ENCODE measurements around the gene TUBGCP3. TPM values are rescaled to one million over a fixed set of nuclear protein-coding genes. Genes with fewer than 3 reads are reported as not detected.

Gene TUBGCP3
- total RNA-seq, 1 experiment from 2014 or later, result 47.4 TPM

DNA sequence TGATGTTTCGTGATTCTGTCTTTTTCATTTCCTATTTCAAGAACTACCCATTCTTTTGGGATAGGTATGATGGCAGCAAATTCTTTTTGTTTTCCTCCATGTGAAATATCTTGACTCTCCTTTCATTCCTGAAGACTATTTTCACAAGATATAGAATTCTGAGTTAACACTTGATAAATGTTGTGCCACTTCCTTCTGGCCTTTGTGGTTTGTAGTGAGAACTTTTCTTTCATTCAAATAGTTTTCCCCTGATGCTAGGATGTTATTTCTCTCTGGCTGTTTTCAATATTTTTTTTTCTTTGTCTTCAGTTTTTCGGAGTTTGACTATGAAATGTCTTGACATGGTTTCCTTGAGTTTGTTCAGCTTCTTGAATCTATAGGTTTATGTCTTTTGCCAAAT, 8.3 kb upstream of the TUBGCP3 start:
- Histone ChIP-seq H3K79me2 (ENCODE audit: low read depth) (no peaks in the 10 kb centered on the region), H2AFZ (no peak overlapping the region), H3K4me2 (no peak overlapping the region), H3K4me3 (no peak overlapping the region), H3K27me3 (ENCODE audit: insufficient read depth, low read depth) (peaks cover 37% of the 10 kb centered on the region), H3F3A (ENCODE audit: insufficient read depth, low read depth) (no peaks in the 10 kb centered on the region), H3K27ac (no peak overlapping the region), H3K4me1 (replicated peaks; ENCODE audit: insufficient read depth) (no peaks in the 10 kb centered on the region), H3K36me3 (ENCODE audit: low read depth) (no peaks in the 10 kb centered on the region), H3K9me3 (ENCODE audit: insufficient read depth, low read depth) (no peaks in the 10 kb centered on the region), H4K20me1 (ENCODE audit: insufficient read depth) (no peaks in the 10 kb centered on the region), H3K9me2 (ENCODE audit: insufficient read depth) (no peaks in the 10 kb centered on the region)
- intact Hi-C loops (cut with micrococcal nuclease; ENCODE audit: unreplicated experiment), result no loop called here
- ChIA-PET POLR2A (ENCODE audit: unreplicated experiment) (no interaction called here), CTCF (no interaction called here)
- no peak for TF ChIP-seq EZH2 (IDR thresholded peaks at IDR 0.05; ENCODE audit: low read depth)
- TF ChIP-seq CTCF (conservative IDR thresholded peaks at IDR 0.05), result no peak
- no TSS peak for BruUV-seq (replicated peaks)
- no peak for DNase-seq

GRCh38 chr13:112592647-112593046, 4.7 kb upstream of the TUBGCP3 start:
- Histone ChIP-seq H3K4me1 (replicated peaks; ENCODE audit: insufficient read depth) (peaks cover 8% of the 10 kb centered on the region), H3K79me2 (ENCODE audit: low read depth) (peaks cover 9% of the 10 kb centered on the region; the same call in 1 of the 2 replicates), H3K9me3 (ENCODE audit: insufficient read depth, low read depth) (no peaks in the 10 kb centered on the region), H3K27me3 (ENCODE audit: insufficient read depth, low read depth) (peaks cover 28% of the 10 kb centered on the region), H2AFZ (no peak overlapping the region), H3K36me3 (ENCODE audit: low read depth) (no peaks in the 10 kb centered on the region), H3F3A (ENCODE audit: insufficient read depth, low read depth) (peaks cover 10% of the 10 kb centered on the region), H3K4me2 (no peak overlapping the region), H3K27ac (no peak overlapping the region), H3K9me2 (ENCODE audit: insufficient read depth) (no peaks in the 10 kb centered on the region), H4K20me1 (ENCODE audit: insufficient read depth) (no peaks in the 10 kb centered on the region), H3K4me3 (no peak overlapping the region)
- no peak for TF ChIP-seq CTCF (conservative IDR thresholded peaks at IDR 0.05)
- TF ChIP-seq EZH2 (IDR thresholded peaks at IDR 0.05; ENCODE audit: low read depth), result no peak
- BruUV-seq (replicated peaks), result no TSS peak
- DNase-seq, result peak in 1 of 2 experiments; percentile 18
- POLR2A ChIA-PET (ENCODE audit: unreplicated experiment), result no interaction called here
- CTCF ChIA-PET, result no interaction called here
- intact Hi-C loops (cut with micrococcal nuclease; ENCODE audit: unreplicated experiment), result no loop called here

DNA sequence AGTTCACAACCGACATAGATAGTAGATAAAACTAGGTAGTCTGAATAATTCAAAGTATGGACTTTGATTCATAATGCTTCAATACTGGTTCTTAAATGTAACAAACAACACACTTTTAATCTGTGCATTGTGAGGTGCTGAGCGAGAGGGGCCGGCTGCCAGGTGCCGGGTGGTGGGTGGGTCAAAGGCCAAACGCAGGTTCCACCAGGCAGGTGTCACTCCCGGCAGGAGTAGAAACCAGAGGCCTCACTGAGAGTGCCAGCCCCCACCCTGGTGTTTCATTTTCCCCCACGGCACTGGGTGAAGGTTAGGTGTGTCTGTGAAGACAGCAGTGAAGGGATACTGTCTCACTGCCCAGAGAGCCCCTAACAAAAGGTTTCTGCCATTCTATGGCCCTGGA, 4.2 kb upstream of the TUBGCP3 start:
- no peaks in the 10 kb centered on the region for H3K36me3 ChIP-seq (ENCODE audit: low read depth)
- peaks cover 11% of the 10 kb centered on the region for H3K79me2 ChIP-seq (ENCODE audit: low read depth)
- intact Hi-C loops (cut with micrococcal nuclease; ENCODE audit: unreplicated experiment), result no loop called here
- no peak overlapping the region for H3K4me3 ChIP-seq
- POLR2A ChIA-PET (ENCODE audit: unreplicated experiment), result no interaction called here
- H3K4me2 ChIP-seq, result no peak overlapping the region
- no TSS peak for BruUV-seq (replicated peaks)
- peaks cover 8% of the 10 kb centered on the region for H3K4me1 ChIP-seq (replicated peaks; ENCODE audit: insufficient read depth)
- H2AFZ ChIP-seq, result no peak overlapping the region
- peaks cover 13% of the 10 kb centered on the region for H3F3A ChIP-seq (ENCODE audit: insufficient read depth, low read depth)
- CTCF ChIA-PET, result no interaction called here
- no peaks in the 10 kb centered on the region for H4K20me1 ChIP-seq (ENCODE audit: insufficient read depth)
- H3K27ac ChIP-seq, result no peak overlapping the region
- DNase-seq, result no peak
- H3K9me3 ChIP-seq (ENCODE audit: insufficient read depth, low read depth), result no peaks in the 10 kb centered on the region
- H3K27me3 ChIP-seq (ENCODE audit: insufficient read depth, low read depth), result peaks cover 24% of the 10 kb centered on the region
- TF ChIP-seq CTCF (conservative IDR thresholded peaks at IDR 0.05), result no peak
- no peak for TF ChIP-seq EZH2 (IDR thresholded peaks at IDR 0.05; ENCODE audit: low read depth)
- no peaks in the 10 kb centered on the region for H3K9me2 ChIP-seq (ENCODE audit: insufficient read depth)

Measured in PC-9 (cell line).